Naive thymus-derived CD8-positive, alpha-beta T cell (primary cell): ENCODE measurements around the gene TBX19. TPM values are rescaled to one million over a fixed set of nuclear protein-coding genes. Genes with fewer than 3 reads are reported as not detected.

ENCODE experiments used
- ATAC-seq, 2 donors: fragments of 150-1000 bp; cut with Tn5 transposase in 1 of 2; sonication (Bioruptor Pico), chemical (Tn5 transposase) in 1 of 2; 1 replicate in 1 of 2; 2 replicates in 1 of 2; pipeline ENCODE4 v1.10.0; 2021; ENCODE audit warnings: mild to moderate bottlenecking in 2 of 2, moderate library complexity in 2 of 2
- POLR2A ChIA-PET: fragments of 350-600 bp; sonication (Branson Sonifier 250); formaldehyde crosslinking; loops from one replicate; lab custom pipeline; 2021; ENCODE audit warnings: antibody characterized with exemption; lab: Charles Lee
- DNase-seq, 10 donors: peaks; one replicate each; pipeline versions ENCODE4 v3.0.0 to v3.0.0-alpha.2; 2020 to 2022
- H3K27ac Mint-ChIP-seq, 10 donors: one replicate each; pipeline ENCODE4 v1.8.0; 2020 to 2022; ENCODE audit warnings: mild to moderate bottlenecking in 10 of 10, mixed read lengths in 10 of 10, moderate library complexity in 4 of 10, inconsistent platforms in 1 of 10
- H3K27me3 Mint-ChIP-seq, 5 donors: one replicate each; pipeline ENCODE4 v1.8.0; 2021 to 2022; ENCODE audit warnings: mixed read lengths in 5 of 5
- H3K36me3 Mint-ChIP-seq, 3 donors: one replicate each; pipeline ENCODE4 v1.8.0; 2020 to 2022; ENCODE audit warnings: mixed read lengths in 3 of 3, mild to moderate bottlenecking in 2 of 3, inconsistent platforms in 1 of 3
- H3K4me1 Mint-ChIP-seq, 4 donors: one replicate each; pipeline ENCODE4 v1.8.0; 2021 to 2022; ENCODE audit warnings: mixed read lengths in 4 of 4
- H3K4me3 Mint-ChIP-seq, 10 donors: one replicate each; pipeline ENCODE4 v1.8.0; 2020 to 2022; ENCODE audit warnings: mild to moderate bottlenecking in 10 of 10, mixed read lengths in 10 of 10, moderate library complexity in 6 of 10, inconsistent platforms in 1 of 10
- H3K9me3 Mint-ChIP-seq, 9 donors: one replicate each; pipeline ENCODE4 v1.8.0; 2020 to 2022; ENCODE audit warnings: mixed read lengths in 9 of 9, mild to moderate bottlenecking in 3 of 9, inconsistent platforms in 1 of 9, moderate library complexity in 1 of 9
- polyA plus RNA-seq, 3 donors: library from polyadenylated mRNA; unstranded; fragments of 300-500 nt; fragmentation: Illumina TruSeq; gene quantifications; one replicate each; pipeline ENCODE4 v1.2.3, GENCODE V29; 2021
- total RNA-seq, 8 experiments: library from RNA in 2 of 8; stranded (reverse) in 2 of 8; gene quantifications; one replicate each; pipeline ENCODE4 v1.2.3 and lab custom pipeline; 2021 to 2026

The TBX19 gene
- total and polyA plus RNA-seq, 5 experiments from 2014 or later = 1.2 to 3.6 (median 3.1) TPM

DNA sequence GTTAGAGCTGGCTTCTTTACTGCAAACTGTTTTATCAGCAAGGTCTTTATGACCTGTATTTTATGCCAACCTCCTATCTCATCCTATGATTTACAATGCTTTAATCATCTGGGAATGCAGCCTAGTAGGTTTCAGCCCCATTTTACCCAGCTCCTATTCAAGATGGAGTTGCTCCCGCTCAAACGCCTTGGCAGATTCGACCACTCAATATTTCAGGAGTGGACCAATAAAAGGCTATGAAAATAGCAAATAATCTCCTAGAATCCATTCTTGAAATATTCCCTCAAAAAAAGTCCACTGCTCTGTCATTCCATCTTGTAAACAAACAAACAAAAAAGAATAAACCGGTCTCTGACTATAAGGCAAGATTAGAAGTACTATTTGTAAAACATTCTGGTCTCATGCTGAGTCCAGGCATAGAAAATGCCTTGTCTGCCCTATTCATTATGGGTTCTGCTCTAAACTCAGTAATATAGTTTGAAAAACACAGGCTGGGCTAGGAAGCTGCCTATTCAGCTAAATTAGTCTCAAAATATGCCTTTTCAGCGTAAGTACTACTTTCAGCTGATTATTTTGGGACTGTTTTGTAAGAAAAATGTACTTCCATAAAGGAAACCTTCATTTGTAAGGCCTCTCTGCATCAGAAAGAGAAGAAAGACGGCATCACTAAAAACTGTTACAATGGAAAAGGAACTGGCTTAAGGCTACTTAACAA is 53.0 kb downstream of the TBX19 start:
- peaks cover 0 to 3% (median 0%) of the 10 kb centered on the region in 4 donors for H3K4me1 Mint-ChIP-seq
- H3K4me3 Mint-ChIP-seq = no peak overlapping the region
- H3K27me3 Mint-ChIP-seq = peaks cover 0 to 4% (median 0%) of the 10 kb centered on the region in 5 donors
- no peaks in the 10 kb centered on the region for H3K9me3 Mint-ChIP-seq
- no peak for DNase-seq
- ATAC-seq = no peak
- no peak overlapping the region for H3K27ac Mint-ChIP-seq
- peaks cover 0 to 8% (median 0%) of the 10 kb centered on the region in 3 donors for H3K36me3 Mint-ChIP-seq
- POLR2A ChIA-PET = interaction anchor here (0.7 kb wide), 2 partner anchors 27 to 776 kb away, joined by 3 read pairs; no protein-coding TSS in a partner anchor

DNA sequence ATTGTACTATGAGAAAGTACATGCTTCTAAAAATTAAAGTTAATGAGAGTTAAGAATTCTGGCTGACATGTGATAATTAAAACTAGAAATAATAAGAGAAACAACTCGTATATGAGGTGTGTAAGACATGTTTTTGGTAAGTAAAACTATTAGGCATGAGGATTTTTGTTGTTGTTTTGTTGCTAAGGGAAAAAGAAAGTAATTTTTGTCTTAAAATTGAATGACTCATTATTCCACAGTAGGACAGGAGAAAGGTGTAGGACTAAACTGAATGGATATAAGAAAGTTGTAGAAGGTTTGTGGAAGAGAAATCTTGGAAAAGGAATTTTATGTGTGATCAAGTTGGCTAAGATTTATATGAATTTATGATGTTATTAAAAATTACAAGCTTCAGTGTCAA is 54.8 kb downstream of the TBX19 start:
- H3K27me3 Mint-ChIP-seq = peaks cover 0 to 4% (median 0%) of the 10 kb centered on the region in 5 donors
- ATAC-seq (no peak), DNase-seq (no peak)
- POLR2A ChIA-PET = no interaction called here
- no peak overlapping the region for H3K4me3 Mint-ChIP-seq
- no peak overlapping the region for H3K27ac Mint-ChIP-seq
- peaks cover 0 to 11% (median 0%) of the 10 kb centered on the region in 4 donors for H3K4me1 Mint-ChIP-seq
- H3K9me3 Mint-ChIP-seq = no peaks in the 10 kb centered on the region
- peaks cover 0 to 8% (median 0%) of the 10 kb centered on the region in 3 donors for H3K36me3 Mint-ChIP-seq

- POLR2A ChIA-PET = no interaction called here
- H3K27ac Mint-ChIP-seq = no peak overlapping the region
- no peak overlapping the region for H3K4me3 Mint-ChIP-seq
- H3K36me3 Mint-ChIP-seq = no peaks in the 10 kb centered on the region
- DNase-seq (no peak), ATAC-seq (no peak)
- H3K27me3 Mint-ChIP-seq = peaks cover 0 to 4% (median 0%) of the 10 kb centered on the region in 5 donors
- peaks cover 5 to 33% (median 15%) of the 10 kb centered on the region in 4 donors for H3K4me1 Mint-ChIP-seq
- H3K9me3 Mint-ChIP-seq = no peaks in the 10 kb centered on the region
These were observed 58.2 kb downstream of the TBX19 start for GRCh38 chr1:168338589-168339503.

DNA sequence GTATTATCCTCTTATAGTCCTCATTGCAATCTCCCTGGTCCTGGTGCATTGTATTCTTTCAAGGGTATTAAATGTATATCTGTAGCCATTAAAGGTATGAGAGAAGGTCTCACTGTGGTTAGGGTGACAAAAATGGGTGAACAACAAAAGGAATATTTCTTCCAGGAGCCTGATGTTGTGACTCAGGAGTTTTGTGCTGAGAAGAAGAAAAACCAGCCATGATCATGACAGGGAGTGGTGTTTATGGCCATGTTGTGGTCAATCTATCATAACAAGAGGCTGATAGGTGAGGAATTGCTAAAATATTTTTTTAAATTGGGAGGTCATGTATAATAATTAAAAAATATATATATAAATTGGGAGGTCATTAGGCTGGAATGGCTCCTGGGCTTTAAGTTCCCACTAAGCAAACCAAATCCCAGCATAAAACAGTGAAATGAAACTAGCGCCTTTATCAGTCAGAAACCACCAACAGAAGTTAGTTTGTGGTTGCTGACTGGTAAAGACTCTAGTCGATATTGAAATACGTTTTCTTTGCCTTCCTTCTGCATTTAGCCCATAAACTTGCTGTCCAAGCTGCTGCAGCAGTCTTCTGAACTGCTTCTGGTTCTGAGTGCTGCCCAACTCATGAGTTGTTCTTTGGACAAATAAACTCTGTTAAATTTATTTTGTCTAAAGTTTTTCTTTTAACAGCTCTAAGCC is 60.3 kb downstream of the TBX19 start:
- H3K9me3 Mint-ChIP-seq = no peaks in the 10 kb centered on the region
- ATAC-seq (no peak), DNase-seq (no peak)
- no peaks in the 10 kb centered on the region for H3K36me3 Mint-ChIP-seq
- H3K27ac Mint-ChIP-seq = peak overlapping the region in 2 of 10 donors; percentile 22 to 49
- no peak overlapping the region for H3K4me3 Mint-ChIP-seq
- POLR2A ChIA-PET = no interaction called here
- peaks cover 5 to 37% (median 17%) of the 10 kb centered on the region in 4 donors for H3K4me1 Mint-ChIP-seq
- peaks cover 0 to 4% (median 0%) of the 10 kb centered on the region in 5 donors for H3K27me3 Mint-ChIP-seq

DNA sequence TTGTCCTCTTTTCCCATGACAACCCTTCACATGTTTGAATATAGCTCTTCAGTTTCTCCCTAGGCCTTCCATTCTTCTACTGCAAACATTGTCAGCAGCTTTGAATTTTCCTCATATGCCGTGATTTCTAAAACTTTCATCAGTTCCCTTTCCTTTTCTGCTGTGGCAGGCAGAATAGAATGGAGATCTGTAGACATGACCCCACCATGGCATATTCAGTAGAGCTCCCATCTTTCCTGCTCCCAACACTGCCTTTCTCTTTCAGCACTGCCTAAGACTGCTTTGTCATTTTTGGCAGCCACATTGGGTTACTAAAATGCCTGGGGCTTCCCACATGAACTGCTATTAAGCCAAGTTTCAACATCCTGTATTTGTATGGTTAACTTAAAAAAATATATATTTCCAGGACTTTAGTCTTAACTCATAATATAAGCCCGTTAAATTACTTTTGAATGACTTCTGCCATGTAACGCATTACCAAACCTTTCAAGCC is 60.9 kb downstream of the TBX19 start:
- Mint-ChIP-seq H3K36me3 (no peaks in the 10 kb centered on the region), H3K27me3 (peaks cover 0 to 4% (median 0%) of the 10 kb centered on the region in 5 donors), H3K9me3 (no peaks in the 10 kb centered on the region), H3K27ac (peak overlapping the region in 3 of 10 donors; percentile 10 to 49 (median 22)), H3K4me1 (peaks cover 5 to 39% (median 17%) of the 10 kb centered on the region in 4 donors), H3K4me3 (no peak overlapping the region)
- POLR2A ChIA-PET = no interaction called here
- ATAC-seq (no peak), DNase-seq (no peak)

- Mint-ChIP-seq H3K36me3 (no peaks in the 10 kb centered on the region), H3K4me3 (peak overlapping the region; percentile 8 to 74 (median 62)), H3K9me3 (no peaks in the 10 kb centered on the region), H3K27ac (peak overlapping the region; percentile 85 to 93 (median 90)), H3K27me3 (no peaks in the 10 kb centered on the region), H3K4me1 (peaks cover 5 to 44% (median 20%) of the 10 kb centered on the region in 4 donors)
- peak; percentile 99 to 100 for ATAC-seq
- POLR2A ChIA-PET = interaction anchor here (0.5 to 1.5 kb wide), 11 partner anchors 23 to 1574 kb away, joined by 3 to 7 read pairs (median 3); partner anchors contain the start of genes BLZF1 and SFT2D2
- peak; percentile 75 to 93 (median 84) for DNase-seq
These were observed 62.0 kb downstream of the TBX19 start for GRCh38 chr1:168342572-168343280.

- no peak for ATAC-seq
- Mint-ChIP-seq H3K9me3 (no peaks in the 10 kb centered on the region), H3K27ac (peak overlapping the region; percentile 50 to 91 (median 86)), H3K36me3 (peaks cover 0 to 5% (median 0%) of the 10 kb centered on the region in 3 donors), H3K27me3 (no peaks in the 10 kb centered on the region), H3K4me3 (peak overlapping the region in 2 of 10 donors; percentile 15 to 31), H3K4me1 (peaks cover 9 to 51% (median 27%) of the 10 kb centered on the region in 4 donors)
- DNase-seq = no peak
- POLR2A ChIA-PET = interaction anchor here (0.5 to 1.5 kb wide), 5 partner anchors 14 to 1025 kb away, joined by 3 to 6 read pairs (median 4); partner anchors contain the start of gene BLZF1
These were observed 62.9 kb downstream of the TBX19 start for GRCh38 chr1:168343566-168343965.

DNA sequence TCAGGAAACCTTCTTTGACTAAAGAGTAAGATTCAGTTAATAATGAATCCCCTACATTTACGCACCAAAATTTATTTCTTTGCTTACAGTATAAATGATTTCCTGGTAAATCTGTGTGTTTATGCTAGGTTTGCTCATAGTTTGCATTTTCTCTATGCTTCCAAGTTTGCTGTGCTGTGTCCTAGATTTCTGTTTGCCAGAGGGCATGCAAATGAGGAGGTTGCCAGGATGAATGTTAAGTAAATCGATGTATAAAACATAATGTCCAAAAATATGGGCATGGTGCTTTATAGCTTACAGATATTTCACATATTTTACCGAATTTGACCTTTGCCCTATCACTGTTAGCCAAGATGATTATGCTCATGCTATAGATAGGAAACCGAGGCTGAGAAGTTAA is 63.8 kb downstream of the TBX19 start:
- H3K9me3 Mint-ChIP-seq = no peaks in the 10 kb centered on the region
- H3K27ac Mint-ChIP-seq = peak overlapping the region in 4 of 10 donors; percentile 13 to 91 (median 60)
- DNase-seq (no peak), ATAC-seq (no peak)
- H3K27me3 Mint-ChIP-seq = no peaks in the 10 kb centered on the region
- peaks cover 9 to 44% (median 27%) of the 10 kb centered on the region in 4 donors for H3K4me1 Mint-ChIP-seq
- H3K4me3 Mint-ChIP-seq = no peak overlapping the region
- POLR2A ChIA-PET = no interaction called here
- H3K36me3 Mint-ChIP-seq = peaks cover 0 to 5% (median 0%) of the 10 kb centered on the region in 3 donors

- H3K4me3 Mint-ChIP-seq = no peak overlapping the region
- DNase-seq (no peak), ATAC-seq (no peak)
- POLR2A ChIA-PET = no interaction called here
- no peaks in the 10 kb centered on the region for H3K27me3 Mint-ChIP-seq
- H3K27ac Mint-ChIP-seq = no peak overlapping the region
- H3K9me3 Mint-ChIP-seq = no peaks in the 10 kb centered on the region
- peaks cover 0 to 5% (median 0%) of the 10 kb centered on the region in 3 donors for H3K36me3 Mint-ChIP-seq
- H3K4me1 Mint-ChIP-seq = peaks cover 9 to 38% (median 27%) of the 10 kb centered on the region in 4 donors
These were observed 65.3 kb downstream of the TBX19 start for GRCh38 chr1:168345939-168346338.

GRCh38 chr1:168347630-168348029 is 67.0 kb downstream of the TBX19 start:
- ATAC-seq = no peak
- Mint-ChIP-seq H3K4me1 (peaks cover 9 to 29% (median 23%) of the 10 kb centered on the region in 4 donors), H3K4me3 (peak overlapping the region; percentile 83 to 95 (median 90)), H3K36me3 (peaks cover 0 to 5% (median 0%) of the 10 kb centered on the region in 3 donors), H3K27me3 (no peaks in the 10 kb centered on the region), H3K9me3 (peaks cover 0 to 1% (median 0%) of the 10 kb centered on the region in 9 donors), H3K27ac (peak overlapping the region in 8 of 10 donors; percentile 66 to 97 (median 92))
- POLR2A ChIA-PET = no interaction called here
- DNase-seq = no peak

DNA sequence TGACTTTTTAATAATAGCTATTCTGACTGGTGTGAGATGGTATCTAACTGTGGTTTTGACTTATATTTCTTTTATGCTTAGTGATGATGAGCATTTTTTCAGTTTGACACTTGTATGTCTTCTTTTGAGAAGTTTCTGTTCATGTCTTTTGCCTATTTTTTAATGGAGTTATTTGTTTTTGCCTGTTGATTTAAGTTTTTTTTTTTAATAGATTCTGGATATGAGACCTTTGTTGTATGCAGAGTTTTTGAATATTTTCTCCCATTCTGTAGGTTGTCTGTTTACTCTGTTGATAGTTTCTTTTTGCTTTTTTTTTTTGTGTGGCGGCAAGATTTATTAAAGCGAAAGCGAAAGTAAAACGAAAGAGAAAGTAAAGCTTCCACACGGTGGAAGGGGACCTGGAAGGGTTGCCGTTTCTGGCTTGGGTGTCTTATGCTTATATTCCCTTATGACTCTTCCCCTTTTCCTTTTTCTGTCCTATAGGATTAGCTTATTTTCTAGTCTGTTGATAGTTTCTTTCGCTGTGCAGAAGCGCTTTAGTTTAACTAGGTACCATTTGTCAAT is 67.6 kb downstream of the TBX19 start:
- Mint-ChIP-seq H3K27me3 (no peaks in the 10 kb centered on the region), H3K4me3 (peak overlapping the region; percentile 83 to 95 (median 90)), H3K36me3 (peaks cover 0 to 5% (median 0%) of the 10 kb centered on the region in 3 donors), H3K9me3 (peaks cover 0 to 1% (median 0%) of the 10 kb centered on the region in 9 donors), H3K4me1 (peaks cover 7 to 24% (median 18%) of the 10 kb centered on the region in 4 donors), H3K27ac (peak overlapping the region; percentile 84 to 97 (median 92))
- DNase-seq (peak in 4 of 10 donors; percentile 20 to 47 (median 36)), ATAC-seq (peak; percentile 39 to 54)
- POLR2A ChIA-PET = interaction anchor here (0.9 kb wide), 1 partner anchor 85 kb away, joined by 4 read pairs; no protein-coding TSS in a partner anchor
